GM18907 (cell line): Measurements from ENCODE around the gene SEMA4A.
"Not testable (repeated sequence)": the region's sequence is repeated elsewhere in the genome, so short reads cannot be mapped to it uniquely, and the experiment has no call there.

ENCODE experiments used
- ATAC-seq: cut with Tn5 transposase; IDR thresholded peaks from one replicate; pipeline ENCODE4 v1.9.1; 2021; ENCODE audit warnings: mild to moderate bottlenecking, moderate library complexity; ENCODE audit not compliant: unreplicated experiment

Gene SEMA4A

DNA sequence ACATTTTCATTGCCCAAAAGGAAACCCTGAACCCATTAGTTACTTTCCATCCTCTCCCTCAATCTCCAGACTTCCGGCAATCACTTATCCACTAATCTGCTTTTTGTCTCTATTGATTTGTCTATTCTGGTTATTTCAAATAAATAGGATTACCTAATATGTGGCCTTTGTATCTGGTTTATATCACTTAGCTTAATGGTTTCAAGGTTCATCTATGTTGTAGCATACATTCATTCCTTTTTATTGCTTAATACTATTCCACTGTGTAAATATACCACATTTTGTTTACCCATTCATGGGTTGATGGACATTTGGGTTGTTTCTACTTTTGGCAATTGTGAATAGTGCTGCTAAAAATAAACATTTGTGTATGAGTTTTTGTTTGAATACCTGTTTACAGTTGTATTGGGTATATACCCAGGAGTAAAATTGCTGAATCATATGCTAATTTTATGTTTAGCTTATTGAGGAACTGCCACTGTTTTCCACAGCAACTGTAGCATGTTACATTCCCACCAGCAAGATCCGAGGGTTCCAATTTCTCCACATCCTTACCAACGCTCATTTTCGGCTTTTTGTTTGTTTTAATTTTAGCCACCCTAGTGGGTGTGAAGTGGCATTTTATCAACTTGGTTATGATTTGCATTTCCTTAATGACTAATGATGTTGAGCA, 38.0 kb downstream of the SEMA4A start:
- no peak for ATAC-seq

GRCh38 chr1:156193208-156193487, 39.8 kb downstream of the SEMA4A start:
- no peak for ATAC-seq

DNA sequence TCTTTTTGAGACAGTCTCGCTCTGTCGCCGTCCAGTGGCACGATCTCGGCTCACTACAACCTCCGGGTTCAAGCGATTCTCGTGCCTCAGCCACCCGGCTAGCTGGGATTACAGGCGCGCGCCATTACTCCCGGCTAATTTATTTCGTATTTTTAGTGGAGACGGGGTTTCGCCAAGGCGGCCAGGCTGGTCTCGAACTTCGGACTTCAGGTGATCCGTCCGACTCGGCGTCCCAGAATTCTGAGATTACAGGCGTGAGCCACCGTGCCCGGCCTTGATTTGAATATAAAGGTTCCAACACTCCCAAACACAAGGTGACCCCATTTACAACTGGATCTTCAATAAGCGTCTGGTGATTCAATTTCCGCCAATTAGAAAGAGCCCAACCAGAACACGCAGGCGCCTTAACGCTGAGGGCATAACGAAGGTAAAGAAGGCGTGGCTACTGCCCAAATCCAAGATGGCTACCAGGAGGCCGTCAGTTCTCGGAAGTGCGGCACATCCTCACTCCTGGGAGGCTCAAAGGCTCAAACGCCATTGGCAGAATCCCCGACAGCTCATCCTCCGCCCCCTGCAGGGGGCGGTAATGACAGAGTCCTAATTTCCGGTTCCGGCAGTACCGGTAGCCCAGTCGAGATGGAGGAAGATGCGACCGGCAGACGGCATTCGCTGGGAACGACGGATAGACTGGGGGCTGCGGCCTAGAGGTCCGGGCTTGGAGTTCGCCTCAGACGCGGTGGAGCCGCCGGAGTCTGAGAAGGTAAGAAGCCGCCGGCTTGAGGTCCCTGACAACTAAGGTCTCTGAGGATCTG, 40.3 kb downstream of the SEMA4A start, which contains the start of gene SLC25A44:
TSS of gene SLC25A44 (plus strand) at position 617 of the 812 bp plus-strand sequence. CDS start 5,744 bp downstream, outside the sequence.
- ATAC-seq: peak; percentile 92

DNA sequence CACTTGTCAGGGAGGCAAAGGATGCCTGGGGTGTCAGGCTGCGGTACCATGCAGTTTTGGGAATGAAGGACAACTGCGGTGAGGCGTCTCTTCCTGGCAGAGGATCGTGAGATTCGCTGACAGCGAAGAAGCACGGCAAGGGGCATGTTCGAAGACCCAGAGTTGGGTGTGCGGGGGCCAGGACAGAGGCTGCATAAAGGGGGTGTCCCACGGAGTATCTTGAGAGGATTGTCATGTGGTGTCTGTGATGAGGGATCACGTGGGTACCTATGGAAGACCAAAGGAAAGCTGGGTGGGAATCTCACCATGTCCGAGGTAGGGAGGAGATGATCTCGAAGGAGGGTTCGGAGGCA, 40.9 kb downstream of the SEMA4A start:
- peak; percentile 7 for ATAC-seq

DNA sequence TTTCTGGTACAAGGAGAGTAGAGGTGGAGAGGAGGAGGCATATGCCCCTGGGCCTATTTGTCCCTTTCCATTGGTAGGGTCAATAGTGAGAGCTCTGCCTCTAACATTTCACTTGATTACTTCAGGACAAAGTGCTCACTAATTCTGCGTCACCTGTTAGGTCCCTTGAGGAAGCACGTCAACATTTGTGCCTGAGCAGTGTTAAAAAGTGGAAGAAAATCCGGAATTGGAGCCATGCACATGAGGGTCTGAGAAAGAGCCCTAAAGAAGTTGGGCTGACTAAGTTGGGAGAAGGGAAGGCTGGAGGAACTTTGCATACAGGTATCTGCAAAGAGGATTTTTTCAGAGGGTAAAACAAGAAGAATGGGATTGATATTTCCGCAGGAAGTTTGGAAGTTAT, 42.5 kb downstream of the SEMA4A start:
- no peak for ATAC-seq

DNA sequence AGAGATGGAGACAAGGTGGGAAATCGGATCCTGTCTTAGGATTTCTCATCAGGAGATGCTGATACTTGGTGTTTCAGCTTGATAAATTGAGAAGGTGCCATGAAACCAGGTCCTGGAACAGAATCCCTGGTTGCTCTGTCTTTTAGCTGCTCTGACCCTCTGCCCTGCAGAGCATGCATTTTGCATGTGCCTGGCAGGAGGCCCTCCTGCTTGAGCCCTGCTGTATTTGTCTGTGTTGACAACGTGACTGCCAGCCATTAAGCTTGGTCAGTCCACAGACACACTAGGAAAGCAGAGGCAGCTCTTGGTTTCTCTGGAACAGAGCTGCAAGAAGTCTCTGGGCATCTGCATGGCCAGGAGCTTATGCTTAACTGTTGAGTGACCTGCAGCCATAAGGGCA, 43.1 kb downstream of the SEMA4A start:
- ATAC-seq: no peak

DNA sequence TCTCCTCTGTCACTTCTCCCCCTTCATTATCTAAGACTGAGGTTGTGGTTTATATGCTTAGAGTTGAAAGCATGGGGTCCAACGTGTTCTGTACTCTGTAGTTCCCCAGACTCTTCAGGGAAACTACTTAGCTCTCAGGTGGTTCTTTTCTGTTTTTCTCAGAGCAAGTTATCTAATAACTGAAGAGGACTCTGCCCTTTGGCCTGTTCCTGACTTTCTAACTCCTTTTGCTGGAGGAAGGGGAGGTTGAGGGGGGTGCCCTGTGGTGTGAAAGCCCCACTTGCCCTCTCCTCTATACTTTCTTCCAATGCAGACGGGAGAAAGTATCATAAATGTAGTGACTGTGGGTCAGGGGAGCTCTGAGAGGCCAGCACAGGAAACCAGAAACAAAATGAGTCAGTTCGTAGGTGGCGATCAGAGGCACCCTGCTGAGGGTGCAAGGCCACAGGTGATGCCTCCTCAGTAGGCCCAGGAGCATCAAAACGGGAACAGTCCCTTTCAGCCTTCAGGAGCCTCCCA, 45.5 kb downstream of the SEMA4A start:
- ATAC-seq: no peak

- ATAC-seq: no peak
These were observed 46.7 kb downstream of the SEMA4A start for GRCh38 chr1:156200044-156200443.

DNA sequence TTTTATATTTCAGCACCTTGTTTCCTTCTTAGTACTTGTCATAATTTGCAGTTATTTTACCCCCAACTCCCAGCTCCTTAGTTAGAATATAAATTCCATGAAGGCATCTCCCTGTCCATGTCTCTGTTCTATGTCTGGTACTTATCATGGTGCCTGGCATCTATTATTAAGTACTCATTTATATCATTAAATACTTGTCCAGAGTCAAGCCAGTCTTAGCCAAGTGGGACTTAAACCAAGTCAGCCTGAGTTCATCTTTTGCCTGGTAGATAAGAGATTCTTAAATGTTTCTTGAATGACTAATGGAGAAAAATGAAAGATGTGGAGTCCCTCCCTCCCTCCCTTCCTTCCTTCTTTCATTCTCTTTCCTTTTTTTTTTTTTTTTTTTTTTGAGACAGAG, 49.9 kb downstream of the SEMA4A start:
- ATAC-seq: no peak

DNA sequence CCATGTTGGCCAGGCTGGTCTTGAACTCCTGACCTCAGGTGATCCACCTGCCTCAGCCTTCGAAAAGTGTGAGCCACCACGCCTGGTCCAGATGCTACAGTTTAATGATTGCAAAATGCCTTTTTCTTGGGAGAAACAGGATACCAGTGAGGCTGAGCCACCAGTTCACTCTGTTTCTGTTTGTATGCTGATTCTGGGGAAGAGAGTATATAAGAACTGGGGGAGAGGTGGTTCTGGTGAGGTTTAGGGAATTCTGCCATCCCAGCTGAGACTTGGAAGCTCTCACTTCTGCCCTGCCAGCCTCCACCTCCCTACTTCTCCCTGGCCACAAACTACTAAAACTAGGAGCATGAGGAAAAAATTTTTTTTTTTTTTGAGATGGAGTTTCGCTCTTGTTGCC, 51.3 kb downstream of the SEMA4A start:
- no peak for ATAC-seq

GRCh38 chr1:156211243-156211642, 57.9 kb downstream of the SEMA4A start:
- ATAC-seq: no peak

GRCh38 chr1:156212130-156212529, 58.7 kb downstream of the SEMA4A start:
- no peak for ATAC-seq

GRCh38 chr1:156212833-156213643, 59.7 kb downstream of the SEMA4A start, which contains the start of gene PMF1:
TSS of gene PMF1 (plus strand) at chr1:156213007. CDS start at chr1:156213016, 9 bp downstream.
- peak; percentile 84 for ATAC-seq

DNA sequence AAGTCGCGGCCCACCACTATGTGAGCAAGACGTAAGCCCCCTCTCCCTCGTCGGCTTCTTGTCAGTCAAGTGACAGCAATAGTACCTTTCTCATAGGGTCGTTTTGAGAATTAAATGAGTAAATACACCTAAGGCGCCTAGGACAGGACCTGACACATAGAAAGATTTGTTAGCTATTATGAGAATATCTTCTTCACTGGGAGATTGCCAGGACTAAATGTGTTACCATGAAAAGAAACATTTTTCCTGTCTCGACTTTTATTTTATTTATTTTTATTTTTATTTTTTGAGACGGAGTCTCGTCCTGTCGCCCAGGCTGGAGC, 60.2 kb downstream of the SEMA4A start:
- ATAC-seq: no peak

GRCh38 chr1:156214024-156214748, 60.8 kb downstream of the SEMA4A start:
- no peak for ATAC-seq

DNA sequence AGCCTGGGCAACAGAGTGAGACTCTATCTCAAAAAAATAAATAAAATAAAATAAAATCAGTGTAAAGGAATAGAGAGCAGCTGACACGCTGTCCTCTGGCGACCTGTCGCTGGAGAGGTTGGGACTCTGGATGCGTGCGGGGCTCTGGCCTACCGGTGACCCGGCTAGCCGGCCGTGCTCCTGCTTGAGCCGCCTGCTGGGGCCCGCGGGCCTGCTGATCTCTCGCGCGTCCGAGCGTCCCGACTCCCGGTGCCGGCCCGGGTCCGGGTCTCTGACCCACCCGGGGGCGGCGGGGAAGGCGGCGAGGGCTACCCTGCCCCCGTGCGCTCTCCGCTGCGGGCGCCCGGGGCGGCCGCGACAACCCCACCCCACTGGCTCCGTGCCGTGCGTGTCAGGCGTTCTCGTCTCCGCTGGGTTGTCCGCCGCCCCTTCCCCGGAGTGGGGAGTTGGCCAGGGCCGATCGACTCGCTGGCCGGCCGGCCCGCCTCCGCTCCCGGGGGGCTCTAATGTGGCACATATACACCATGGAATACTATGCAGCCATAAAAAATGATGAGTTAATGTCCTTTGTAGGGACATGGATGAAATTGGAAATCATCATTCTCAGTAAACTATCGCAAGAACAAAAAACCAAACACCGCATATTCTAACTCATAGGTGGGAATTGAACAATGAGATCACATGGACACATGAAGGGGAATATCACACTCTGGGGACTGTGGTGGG, 63.1 kb downstream of the SEMA4A start:
- ATAC-seq: not testable (repeated sequence)

DNA sequence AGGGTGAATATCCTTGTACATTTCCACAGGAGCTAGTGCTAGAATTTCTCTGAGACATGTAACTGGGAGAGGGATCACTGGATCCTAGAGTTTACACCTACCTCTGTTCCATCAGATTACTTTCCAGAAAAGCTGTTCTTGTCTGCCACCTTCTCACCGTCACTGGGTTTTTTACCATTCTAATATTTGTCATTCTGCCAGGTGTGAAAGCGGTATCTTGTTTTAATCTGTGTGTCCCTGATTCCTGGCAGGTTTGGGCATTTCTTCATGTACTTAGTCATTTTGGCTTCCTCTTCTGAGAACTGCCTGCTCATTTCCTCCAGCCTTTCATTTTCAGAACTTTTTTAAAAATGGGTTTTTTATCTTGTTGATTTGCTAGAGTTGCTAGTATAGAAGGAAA, 64.5 kb downstream of the SEMA4A start:
- no peak for ATAC-seq

GRCh38 chr1:156220226-156220625, 66.8 kb downstream of the SEMA4A start:
- no peak for ATAC-seq

DNA sequence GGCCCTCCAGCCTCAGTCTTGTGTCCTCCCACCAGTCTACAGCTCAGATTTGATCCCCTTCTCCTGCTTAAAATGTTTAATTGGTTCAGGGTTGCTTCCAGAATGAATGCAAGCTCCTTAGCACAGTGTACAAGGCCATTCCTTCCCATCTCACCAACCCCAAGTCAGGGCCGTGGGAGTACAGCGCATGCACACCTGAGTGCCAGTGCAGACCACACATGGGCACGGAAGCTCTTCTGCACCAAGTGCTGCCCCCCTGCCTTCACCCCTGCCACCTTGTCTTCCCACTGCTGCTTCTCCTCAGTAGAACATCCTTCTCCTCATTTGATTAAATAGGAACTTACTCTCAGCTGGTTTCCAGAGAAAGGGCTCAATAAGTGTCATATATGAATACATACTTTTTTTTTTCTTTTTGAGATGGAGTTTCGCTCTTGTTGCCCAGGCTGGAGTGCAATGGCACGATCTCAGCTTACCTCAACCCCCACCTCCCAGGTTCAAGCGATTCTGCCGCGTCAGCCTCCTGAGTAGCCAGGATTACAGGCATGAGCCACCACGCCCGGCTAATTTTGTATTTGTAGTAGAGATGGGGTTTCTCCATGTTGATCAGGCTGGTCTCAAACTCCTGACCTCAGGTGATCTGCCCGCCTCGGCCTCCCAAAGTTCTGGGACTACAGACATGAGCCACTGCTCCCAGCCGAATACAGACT, 68.8 kb downstream of the SEMA4A start:
- no peak for ATAC-seq

DNA sequence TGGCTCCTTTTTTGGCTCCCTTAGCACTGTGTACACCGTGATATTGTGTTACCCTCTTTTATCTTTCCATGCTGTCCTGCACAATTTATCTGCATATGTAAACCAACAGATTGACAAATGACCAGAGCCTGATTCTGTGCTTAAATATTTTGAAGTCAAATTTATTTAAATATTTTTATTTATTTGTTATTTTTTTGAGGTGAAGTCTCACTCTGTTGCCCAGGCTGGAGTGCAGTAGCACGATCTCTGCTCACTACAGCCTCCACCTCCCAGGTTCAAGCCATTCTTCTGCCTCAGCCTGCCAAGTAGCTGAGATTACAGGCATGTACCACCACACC, 72.3 kb downstream of the SEMA4A start:
- ATAC-seq: no peak
